Ishikawa (cell line): ENCODE data around the gene SLC12A1.

Experiments
- CEBPB ChIP-seq: IDR thresholded peaks from 2 replicates; pipeline ENCODE4 v1.6.1; 2012
- CREB1 ChIP-seq: IDR thresholded peaks from 2 replicates; pipeline ENCODE4 v1.6.1; 2012; ENCODE audit warnings: low read depth
- EGR1 ChIP-seq: IDR thresholded peaks from 2 replicates; pipeline ENCODE4 v1.6.1; 2012
- EP300 ChIP-seq: IDR thresholded peaks from 2 replicates; pipeline ENCODE4 v1.6.1; 2012; ENCODE audit warnings: borderline replicate concordance
- FOXM1 ChIP-seq: IDR thresholded peaks from 2 replicates; pipeline ENCODE4 v1.6.1; 2012; ENCODE audit warnings: low read depth, borderline replicate concordance
- NFIC ChIP-seq: IDR thresholded peaks from 2 replicates; pipeline ENCODE4 v1.6.1; 2012
- RAD21 ChIP-seq: IDR thresholded peaks from 2 replicates; pipeline ENCODE4 v1.6.1; 2012; ENCODE audit warnings: low read depth
- TAF1 ChIP-seq: IDR thresholded peaks from 2 replicates; pipeline ENCODE4 v1.6.1; 2012; ENCODE audit warnings: low read depth, mild to moderate bottlenecking
- TCF12 ChIP-seq: IDR thresholded peaks from 2 replicates; pipeline ENCODE4 v1.6.1; 2012; ENCODE audit warnings: low read depth
- TEAD4 ChIP-seq: IDR thresholded peaks from 2 replicates; pipeline ENCODE4 v1.6.1; 2012
- YY1 ChIP-seq: IDR thresholded peaks from 2 replicates; pipeline ENCODE4 v1.6.1; 2012; ENCODE audit warnings: low read depth
- ZBTB7A ChIP-seq: IDR thresholded peaks from 2 replicates; pipeline ENCODE4 v1.6.1; 2012; ENCODE audit warnings: low read depth
- TF ChIP-seq, protein P1 (sequence below): IDR thresholded peaks from 2 replicates; pipeline ENCODE4 v1.6.1; 2012
- TF ChIP-seq, protein P2 (sequence below): IDR thresholded peaks from 2 replicates; pipeline ENCODE4 v1.6.1; 2012
- TF ChIP-seq, protein P3 (sequence below): IDR thresholded peaks from 2 replicates; pipeline ENCODE4 v1.6.1; 2012; ENCODE audit warnings: low read depth, mild to moderate bottlenecking

SLC12A1 gene

DNA sequence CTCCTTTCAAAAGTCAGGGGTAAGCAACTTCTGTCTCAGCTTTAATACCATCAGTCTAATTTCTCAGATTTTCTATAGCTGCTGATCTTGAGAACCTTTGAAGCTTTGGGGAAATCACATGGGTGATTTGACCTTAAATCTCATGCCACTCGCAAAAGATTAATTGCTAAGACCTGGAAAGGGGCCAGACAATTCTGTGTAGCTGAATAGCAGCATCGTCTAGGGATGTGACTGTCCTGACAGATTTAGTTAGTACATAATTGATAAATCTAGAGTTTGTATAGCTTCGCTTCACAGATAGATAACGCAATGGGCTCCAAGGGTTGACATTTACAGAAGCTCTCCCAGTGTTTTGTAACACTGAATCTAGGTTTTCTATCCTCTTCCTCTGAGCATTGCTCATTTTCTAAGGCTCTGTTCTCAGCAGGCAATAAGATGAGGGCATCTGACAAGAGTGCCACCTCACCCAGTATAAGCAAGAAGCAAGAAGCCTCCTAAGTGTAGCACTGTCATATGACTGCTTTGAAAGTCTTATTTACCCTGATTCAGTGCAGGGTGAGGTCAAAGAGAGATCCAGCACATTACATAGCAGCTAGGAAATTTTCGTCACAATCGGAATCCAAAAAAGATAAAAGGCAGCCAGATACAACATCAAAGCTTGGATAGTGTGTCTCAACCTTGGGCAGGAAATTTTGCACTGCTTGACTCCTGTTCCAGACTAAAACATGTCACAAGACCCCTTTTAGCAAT, 77.5 kb downstream of the SLC12A1 start:
- TF ChIP-seq, protein P1, sequence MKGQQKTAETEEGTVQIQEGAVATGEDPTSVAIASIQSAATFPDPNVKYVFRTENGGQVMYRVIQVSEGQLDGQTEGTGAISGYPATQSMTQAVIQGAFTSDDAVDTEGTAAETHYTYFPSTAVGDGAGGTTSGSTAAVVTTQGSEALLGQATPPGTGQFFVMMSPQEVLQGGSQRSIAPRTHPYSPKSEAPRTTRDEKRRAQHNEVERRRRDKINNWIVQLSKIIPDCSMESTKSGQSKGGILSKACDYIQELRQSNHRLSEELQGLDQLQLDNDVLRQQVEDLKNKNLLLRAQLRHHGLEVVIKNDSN: no peak
- TF ChIP-seq ZBTB7A: no peak
- no peak for TF ChIP-seq FOXM1
- TF ChIP-seq, protein P2, sequence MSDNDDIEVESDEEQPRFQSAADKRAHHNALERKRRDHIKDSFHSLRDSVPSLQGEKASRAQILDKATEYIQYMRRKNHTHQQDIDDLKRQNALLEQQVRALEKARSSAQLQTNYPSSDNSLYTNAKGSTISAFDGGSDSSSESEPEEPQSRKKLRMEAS: no peak
- TF ChIP-seq, protein P3, sequence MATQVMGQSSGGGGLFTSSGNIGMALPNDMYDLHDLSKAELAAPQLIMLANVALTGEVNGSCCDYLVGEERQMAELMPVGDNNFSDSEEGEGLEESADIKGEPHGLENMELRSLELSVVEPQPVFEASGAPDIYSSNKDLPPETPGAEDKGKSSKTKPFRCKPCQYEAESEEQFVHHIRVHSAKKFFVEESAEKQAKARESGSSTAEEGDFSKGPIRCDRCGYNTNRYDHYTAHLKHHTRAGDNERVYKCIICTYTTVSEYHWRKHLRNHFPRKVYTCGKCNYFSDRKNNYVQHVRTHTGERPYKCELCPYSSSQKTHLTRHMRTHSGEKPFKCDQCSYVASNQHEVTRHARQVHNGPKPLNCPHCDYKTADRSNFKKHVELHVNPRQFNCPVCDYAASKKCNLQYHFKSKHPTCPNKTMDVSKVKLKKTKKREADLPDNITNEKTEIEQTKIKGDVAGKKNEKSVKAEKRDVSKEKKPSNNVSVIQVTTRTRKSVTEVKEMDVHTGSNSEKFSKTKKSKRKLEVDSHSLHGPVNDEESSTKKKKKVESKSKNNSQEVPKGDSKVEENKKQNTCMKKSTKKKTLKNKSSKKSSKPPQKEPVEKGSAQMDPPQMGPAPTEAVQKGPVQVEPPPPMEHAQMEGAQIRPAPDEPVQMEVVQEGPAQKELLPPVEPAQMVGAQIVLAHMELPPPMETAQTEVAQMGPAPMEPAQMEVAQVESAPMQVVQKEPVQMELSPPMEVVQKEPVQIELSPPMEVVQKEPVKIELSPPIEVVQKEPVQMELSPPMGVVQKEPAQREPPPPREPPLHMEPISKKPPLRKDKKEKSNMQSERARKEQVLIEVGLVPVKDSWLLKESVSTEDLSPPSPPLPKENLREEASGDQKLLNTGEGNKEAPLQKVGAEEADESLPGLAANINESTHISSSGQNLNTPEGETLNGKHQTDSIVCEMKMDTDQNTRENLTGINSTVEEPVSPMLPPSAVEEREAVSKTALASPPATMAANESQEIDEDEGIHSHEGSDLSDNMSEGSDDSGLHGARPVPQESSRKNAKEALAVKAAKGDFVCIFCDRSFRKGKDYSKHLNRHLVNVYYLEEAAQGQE: no peak
- no peak for TF ChIP-seq NFIC
- TF ChIP-seq CEBPB: no peak
- TF ChIP-seq YY1: no peak
- no peak for TF ChIP-seq EGR1
- no peak for TF ChIP-seq TAF1
- no peak for TF ChIP-seq TEAD4
- no peak for TF ChIP-seq CREB1
- TF ChIP-seq TCF12: no peak

DNA sequence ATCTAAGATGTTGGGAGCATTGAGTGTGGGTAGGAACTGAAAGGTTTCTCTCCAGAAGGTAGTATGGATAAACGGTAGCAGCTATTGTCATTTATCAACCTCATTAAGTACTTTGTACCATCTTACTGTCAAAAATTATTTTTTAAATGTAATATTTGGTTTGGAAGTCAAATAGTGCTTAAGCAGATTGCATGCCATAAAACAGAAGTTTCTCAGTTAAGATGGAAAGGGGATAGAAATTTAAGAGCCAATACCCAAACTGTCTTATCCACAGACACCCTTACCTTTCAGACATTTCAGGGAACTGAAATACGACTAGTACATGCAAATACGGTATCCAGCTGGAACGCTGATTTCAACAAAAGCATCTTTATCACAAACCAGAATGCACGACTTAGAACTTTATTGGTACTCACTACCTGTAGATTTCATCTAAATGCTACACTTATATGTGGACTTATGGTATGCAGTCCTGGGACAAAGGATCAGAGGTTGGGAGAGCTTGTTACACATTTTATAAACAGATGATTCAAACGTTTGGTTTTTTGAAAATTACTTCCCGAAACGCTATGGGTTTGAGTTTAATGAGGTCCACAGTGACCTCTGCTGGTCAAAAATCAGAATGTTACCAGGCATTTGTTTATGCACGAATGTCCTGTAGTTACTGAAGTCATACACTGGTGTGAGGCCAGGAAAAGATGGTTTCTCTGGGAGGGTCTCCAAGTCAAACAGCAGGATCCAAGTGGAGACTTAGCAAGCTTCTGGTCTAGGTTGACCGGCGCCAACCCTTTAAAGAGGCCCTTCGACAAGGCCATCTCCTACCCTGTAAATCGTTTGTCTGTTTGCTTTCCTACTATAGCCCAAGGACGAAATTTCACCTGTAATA, 79.5 kb downstream of the SLC12A1 start:
- peak; percentile 62 for TF ChIP-seq RAD21
- TF ChIP-seq CREB1: no peak

DNA sequence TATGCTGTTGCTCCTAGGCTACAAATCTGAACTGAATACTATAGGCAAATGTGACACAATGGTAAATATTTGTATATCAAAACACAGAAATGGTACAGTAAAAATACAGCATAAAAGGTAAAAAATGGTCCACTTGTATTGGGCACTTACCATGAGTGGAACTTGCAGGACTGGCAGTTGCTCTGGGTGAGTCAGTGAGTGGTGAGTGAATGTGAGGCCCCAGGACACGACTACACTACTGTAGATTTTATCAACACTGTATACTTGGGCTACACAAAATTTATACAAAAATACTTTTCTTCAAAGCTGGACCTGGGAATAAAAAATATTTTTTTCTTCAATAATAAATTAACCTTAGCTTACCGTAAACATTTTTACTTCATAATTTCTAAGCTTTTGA, 83.5 kb downstream of the SLC12A1 start:
- TF ChIP-seq CEBPB (no peak), TCF12 (no peak), EP300 (no peak), ZBTB7A (no peak), EGR1 (no peak), TEAD4 (no peak), YY1 (no peak), TAF1 (no peak), NFIC (no peak), FOXM1 (no peak), CREB1 (no peak), RAD21 (no peak)
- TF ChIP-seq, protein P1: no peak
- TF ChIP-seq, protein P3: no peak
- TF ChIP-seq, protein P2: no peak

DNA sequence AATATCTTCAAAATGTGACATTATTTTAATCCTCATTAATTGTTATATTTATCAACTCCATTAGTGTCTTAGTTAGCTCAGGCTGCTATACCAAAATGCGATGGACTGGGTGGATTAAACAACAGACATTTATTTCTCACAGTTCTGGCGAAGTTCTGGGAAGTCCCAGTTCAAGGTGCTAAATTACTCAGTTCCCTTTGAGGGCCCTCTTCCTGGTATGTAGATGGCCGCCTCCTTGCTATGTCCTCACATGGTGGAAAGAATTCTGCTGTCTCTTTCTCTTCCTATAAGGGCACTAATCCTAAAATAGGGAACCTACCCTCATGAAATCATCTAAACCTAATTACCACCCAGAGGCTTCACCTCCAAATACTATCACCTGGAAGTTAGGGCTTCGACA, 86.4 kb downstream of the SLC12A1 start:
- TF ChIP-seq CREB1: no peak
- TF ChIP-seq, protein P2: no peak
- no peak for TF ChIP-seq CEBPB
- no peak for TF ChIP-seq TAF1
- no peak for TF ChIP-seq ZBTB7A
- no peak for TF ChIP-seq TCF12
- no peak for TF ChIP-seq NFIC
- no peak for TF ChIP-seq TEAD4
- TF ChIP-seq EP300: no peak
- no peak for TF ChIP-seq EGR1
- TF ChIP-seq FOXM1: no peak

DNA sequence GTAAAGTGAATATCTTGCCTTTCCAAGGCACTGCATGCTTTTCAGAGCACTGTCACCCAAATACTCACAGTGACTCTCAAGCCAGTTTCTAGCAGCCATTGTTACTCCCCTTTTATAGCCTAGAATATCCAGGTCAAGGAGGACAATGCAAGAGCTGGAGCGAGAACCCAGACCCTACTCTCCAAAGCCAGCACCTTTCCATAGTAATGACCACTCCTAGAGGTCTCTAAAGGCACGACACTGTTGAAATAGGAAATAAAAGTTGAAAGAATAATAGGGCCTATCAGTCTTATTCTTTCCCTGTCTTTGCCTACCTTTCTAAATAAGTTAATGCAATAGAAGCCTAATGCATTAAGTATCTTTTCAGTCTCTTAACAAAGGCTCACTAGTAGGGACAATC, 91.6 kb downstream of the SLC12A1 start:
- no peak for TF ChIP-seq TAF1
- TF ChIP-seq, protein P1: no peak
- no peak for TF ChIP-seq CEBPB
- TF ChIP-seq NFIC: no peak
- TF ChIP-seq CREB1: no peak
- TF ChIP-seq, protein P3: no peak
- TF ChIP-seq, protein P2: no peak
- TF ChIP-seq FOXM1: no peak
- TF ChIP-seq EP300: no peak
- no peak for TF ChIP-seq TCF12
- no peak for TF ChIP-seq EGR1
- TF ChIP-seq RAD21: no peak
- TF ChIP-seq ZBTB7A: no peak
